IMR-90 (cell line): ENCODE data around the gene IDS.

ENCODE experiments used
- CTCF ChIP-seq: conservative IDR thresholded peaks from 2 replicates; pipeline ENCODE4 v1.5.1; 2012; ENCODE audit warnings: mild to moderate bottlenecking, low read depth, low read length, improper control_type of control experiment
- RCOR1 ChIP-seq: IDR thresholded peaks from 2 replicates; pipeline ENCODE4 v1.6.1; 2012; ENCODE audit warnings: mild to moderate bottlenecking, low read length, improper control_type of control experiment; ENCODE audit not compliant: insufficient replicate concordance

DNA sequence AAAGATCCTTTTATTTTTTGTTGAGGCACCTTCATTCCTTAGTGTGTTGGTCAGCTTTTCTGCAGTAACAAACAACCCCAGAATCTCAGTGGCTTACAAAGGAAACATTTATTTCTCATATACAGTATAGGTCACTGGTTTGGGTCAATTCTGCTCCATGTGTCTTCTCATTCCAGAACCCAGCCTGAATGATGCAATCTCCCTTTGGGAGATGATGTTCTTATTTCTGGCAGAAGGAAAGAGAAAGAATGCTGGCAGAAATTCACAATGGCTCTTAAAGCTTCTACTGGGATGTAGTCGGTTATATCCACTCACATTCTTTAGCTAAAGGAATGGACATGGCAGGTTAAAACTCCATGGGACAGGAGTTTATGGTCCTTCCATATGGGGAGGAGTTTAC is 42.3 kb downstream of the IDS start:
- TF ChIP-seq CTCF: no peak
- no peak for TF ChIP-seq RCOR1
